GM03348 (cell line): ENCODE results near the gene RPS17.

ENCODE experiments used
- DNase-seq: peaks from one replicate; pipeline ENCODE4 v3.0.0; 2012; ENCODE audit warnings: low spot score

Gene RPS17

GRCh38 chr15:82540055-82540983 lies at the start of gene RPS17:
RPS17 (minus strand) TSS chr15:82540457; CDS start chr15:82540428, 29 bp downstream.
- peak; percentile 100 for DNase-seq

DNA sequence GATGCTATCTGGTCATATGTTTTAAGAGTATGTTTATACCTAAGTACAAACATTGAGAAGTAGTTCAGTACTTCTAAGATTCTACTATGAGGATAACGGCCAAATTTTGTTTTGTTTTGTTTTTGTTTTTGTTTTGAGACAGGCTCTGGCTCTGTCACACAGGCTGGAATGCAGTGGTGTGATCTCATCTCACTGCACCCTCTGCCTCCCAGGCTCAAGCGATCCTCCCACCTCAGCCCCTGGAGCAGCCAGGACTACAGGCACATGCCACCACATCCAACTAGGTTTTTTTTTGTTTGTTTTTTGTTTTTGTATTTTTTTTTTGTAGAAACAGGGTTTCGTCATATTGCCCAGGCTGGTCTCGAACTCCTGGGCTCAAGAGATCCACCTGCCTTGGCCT lies 47.5 kb upstream of the RPS17 start:
- DNase-seq = no peak

DNA sequence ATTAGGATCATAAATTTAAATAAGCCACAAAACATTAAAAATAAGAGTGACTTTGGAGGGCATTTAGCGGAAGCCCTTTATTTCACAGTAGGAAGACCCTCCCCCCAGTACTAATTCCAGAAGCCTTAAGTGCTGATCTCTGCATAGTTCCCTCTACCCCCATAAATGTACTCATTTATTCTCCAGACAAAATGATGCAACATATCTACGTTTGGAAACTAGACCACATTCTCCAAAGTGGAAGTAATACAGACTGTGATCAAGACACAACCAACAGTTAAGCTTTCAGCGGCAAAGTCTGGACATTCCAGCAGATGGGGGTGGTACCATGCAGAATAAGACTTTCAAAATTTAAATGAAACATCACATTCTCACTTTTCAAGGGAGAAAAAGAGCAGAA lies 44.8 kb upstream of the RPS17 start:
- DNase-seq = peak; percentile 60

- no peak for DNase-seq
These were observed 40.5 kb upstream of the RPS17 start for GRCh38 chr15:82580713-82581112.

GRCh38 chr15:82575335-82575734 lies 35.1 kb upstream of the RPS17 start:
- DNase-seq = no peak

DNA sequence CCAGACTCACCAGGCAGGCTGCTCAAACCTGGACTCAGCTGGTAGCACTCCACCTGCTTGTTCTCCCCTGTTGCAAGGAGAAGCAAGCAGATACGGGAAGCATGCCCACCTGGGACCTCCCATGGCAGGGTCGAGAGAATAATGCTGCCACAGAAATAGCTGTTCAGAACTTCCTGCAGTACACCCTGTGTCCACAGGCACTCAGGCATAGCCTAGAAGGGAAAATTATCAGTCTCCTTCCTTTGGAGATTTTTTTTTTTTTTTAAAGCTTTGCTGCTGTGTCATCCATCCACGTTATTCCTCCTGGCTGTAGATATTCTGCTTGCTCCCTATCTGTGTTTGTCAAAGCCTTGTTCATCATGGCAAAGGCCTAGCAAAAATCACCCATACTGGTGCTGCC lies 32.7 kb upstream of the RPS17 start:
- DNase-seq = no peak

DNA sequence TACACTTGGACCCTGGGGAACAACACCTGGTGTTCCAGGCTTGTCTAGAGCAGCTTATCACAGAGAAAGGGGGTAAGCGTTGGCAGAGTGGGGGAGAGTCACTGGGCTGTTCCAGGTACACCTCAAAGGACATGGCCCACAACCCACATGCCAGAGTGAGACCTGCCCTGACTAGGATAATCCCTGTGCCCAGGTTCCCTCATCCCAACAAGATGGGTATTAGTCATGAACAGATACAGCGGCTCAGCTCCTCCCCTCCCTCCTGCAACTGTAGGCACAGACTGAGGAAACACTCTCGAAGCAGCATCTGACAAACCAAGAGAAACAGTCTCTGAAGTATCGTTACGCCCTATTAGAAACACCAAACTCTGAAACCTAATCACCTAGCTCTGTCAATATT lies 32.1 kb upstream of the RPS17 start:
- peak; percentile 30 for DNase-seq

DNA sequence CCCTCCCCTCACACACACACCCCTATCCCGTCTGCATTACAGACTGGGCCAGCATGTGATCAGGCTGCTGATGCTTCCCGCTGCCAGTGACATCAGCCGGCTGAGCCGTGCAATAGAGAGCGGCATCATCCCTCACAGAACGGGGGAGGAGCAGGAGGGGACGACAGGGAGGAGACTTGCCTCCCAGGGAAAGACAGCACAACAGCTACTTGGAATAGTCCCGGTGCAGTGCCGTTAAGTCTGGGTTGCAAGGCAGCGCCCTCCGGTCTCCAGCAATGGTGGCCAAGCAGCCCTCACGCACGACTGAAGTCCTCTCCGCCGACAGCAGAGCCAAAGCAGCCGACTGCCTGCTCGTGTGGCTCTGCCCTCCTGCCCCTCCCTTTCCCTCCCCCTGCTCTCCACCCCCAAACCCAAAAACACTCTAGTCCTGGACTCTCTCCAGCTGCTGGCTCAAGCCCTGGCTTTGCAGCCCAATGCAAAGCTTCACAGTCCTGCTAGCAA lies 31.5 kb upstream of the RPS17 start:
- peak; percentile 92 for DNase-seq

DNA sequence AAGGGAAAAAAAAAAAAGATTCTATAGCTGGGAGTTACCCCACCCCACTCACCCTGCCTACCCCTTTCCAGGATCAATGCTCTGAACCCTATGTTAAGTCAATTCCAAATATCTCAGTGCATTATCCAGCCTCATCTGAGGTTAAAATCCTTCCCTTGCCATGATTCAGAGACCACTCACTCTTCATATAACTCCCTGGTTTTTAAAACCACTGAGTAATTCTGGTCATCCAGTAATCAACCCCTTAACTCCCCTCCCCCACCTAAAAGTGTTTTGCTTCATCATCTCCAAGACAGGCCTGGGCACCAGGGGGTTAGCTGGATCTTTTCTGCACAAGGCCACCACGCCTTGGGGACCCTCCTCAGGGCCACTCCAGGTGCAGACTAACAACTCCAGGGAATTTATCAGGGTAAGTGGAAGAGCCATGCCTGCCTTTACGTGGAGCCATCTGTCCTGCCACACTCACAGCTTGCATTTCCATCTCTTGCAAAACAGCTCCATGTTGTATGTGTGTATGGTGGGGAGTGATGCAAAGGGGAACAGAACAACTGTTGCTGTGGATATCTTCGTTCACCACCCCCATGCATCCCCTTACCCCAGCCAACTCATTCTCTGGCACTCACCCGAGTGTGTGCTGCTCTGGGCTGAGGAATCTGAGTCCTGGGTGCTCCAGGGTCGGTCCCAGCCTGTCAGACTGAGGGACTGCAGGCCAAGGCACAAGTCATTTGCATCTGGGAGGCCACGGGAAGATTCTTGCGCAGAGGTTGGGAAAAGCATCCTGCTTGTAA lies 30.7 kb upstream of the RPS17 start:
- DNase-seq = peak; percentile 22

- DNase-seq = no peak
These were observed 29.6 kb upstream of the RPS17 start for GRCh38 chr15:82569834-82570233.

- no peak for DNase-seq
These were observed 28.7 kb upstream of the RPS17 start for GRCh38 chr15:82568986-82569385.

- no peak for DNase-seq
These were observed 27.4 kb upstream of the RPS17 start for GRCh38 chr15:82567661-82568060.

GRCh38 chr15:82566690-82567089 lies 26.4 kb upstream of the RPS17 start:
- peak; percentile 23 for DNase-seq

GRCh38 chr15:82558502-82558901 lies 18.2 kb upstream of the RPS17 start:
- DNase-seq = no peak

DNA sequence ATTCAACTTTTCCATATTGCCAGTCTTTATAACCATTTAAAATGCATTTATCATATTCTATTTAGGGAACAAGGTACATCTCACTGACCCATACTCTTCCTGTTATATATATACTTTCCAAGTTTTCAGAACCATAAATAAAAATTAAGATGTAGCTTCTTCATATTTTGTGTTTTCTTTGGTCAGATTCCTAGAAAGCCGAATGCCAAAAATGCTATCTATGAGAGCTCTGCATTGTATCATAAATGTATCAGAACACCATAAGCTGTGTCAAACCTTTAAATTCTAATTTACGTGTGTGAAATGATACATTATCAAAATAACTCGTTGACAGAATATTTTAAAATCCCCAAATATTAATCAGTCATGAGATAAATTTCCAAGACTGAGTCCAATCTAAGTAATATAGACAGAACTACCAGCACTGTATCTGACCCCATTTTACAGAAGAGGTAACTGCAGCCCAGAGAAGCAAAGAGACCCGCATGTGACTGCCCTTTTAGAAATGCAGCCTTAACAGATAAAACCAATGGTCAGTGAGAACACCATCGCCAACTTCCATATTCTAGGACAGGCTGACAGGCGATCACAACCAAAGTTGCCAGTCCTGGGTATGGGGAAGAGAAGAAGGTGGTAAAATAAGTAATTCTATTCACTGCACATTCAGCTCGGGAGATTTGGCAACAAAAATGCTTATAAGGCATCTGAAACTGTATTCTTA lies 16.2 kb upstream of the RPS17 start:
- DNase-seq = no peak

GRCh38 chr15:82554849-82555248 lies 14.6 kb upstream of the RPS17 start:
- no peak for DNase-seq

- peak; percentile 60 for DNase-seq
These were observed 14.1 kb upstream of the RPS17 start for GRCh38 chr15:82554351-82554750.

- DNase-seq = no peak
These were observed 13.6 kb upstream of the RPS17 start for GRCh38 chr15:82553846-82554245.

DNA sequence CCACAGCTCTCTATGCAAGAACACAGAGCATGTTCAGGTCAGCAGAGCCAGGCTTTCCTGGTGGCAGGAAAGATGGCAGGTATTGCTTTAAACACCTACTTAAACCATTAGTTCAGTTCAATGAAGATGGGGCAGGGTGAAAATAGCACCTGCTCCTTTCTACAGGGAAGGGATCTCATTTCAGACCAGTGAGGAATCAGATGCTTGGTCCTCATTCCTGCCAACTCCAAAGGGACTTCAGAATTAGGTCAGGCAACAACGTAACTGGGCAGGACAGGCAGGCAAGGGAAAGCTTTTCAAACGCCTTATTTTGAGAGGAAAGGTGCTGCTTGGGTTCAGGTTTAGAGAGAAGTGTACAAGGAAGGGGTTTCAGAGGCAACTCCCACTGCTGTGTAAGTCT lies 12.6 kb upstream of the RPS17 start:
- DNase-seq = no peak

DNA sequence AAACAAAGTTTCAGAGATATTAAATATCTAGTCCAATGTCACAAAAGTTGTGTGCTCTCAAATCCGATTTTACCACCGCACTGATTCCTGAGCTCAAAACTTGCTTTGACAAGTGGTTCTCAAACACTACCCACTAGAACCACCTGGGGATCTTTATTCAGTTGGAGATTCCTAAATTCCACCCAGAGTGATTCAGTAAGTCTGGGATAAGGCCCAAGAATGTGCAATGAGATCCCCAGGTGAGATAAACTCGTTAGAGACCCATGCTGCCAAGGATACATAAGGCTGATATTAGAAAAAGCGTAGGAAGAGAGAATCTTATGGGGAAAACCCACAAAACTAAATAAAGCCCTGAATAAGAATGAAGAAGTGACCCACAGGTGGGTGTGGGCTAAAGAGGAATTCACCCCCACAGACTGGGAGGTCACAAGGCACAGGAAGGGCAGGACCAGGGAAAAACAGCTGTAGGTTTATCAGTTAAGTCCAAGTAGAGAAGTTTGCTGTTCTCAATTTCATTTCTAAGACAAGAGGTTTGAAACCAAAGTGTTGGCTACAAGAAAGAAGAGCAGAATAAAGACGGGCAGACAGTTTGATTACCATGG lies 11.5 kb upstream of the RPS17 start:
- no peak for DNase-seq

GRCh38 chr15:82549199-82549665 lies 9.0 kb upstream of the RPS17 start:
- DNase-seq = no peak

DNA sequence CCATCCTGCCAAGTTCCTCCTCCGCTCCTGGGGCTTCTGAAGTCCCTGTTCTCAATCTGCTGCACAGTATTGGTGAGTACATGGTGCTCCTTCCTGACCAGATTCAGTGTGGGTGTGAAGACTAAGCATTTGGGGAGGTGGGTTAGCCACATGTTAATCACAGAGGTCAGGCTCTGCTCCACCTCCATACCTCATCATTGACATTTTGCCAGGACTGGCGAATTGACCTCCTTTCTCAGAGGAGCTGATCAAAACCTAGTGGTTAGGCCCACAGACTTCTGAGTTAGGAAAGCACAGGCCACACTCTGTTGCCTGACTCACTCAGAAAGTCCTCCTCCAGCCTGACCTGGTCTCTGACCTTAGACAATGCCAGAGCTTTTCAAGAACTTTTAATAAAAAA lies 8.4 kb upstream of the RPS17 start:
- no peak for DNase-seq
